HG02798 (cell line): Measurements from ENCODE around the gene LIN28A.
"Not testable (repeated sequence)": the region's sequence is repeated elsewhere in the genome, so short reads cannot be mapped to it uniquely, and the experiment has no call there.

Experiments
- ATAC-seq: cut with Tn5 transposase; IDR thresholded peaks from one replicate; pipeline ENCODE4 v1.9.1; 2021; ENCODE audit warnings: mild to moderate bottlenecking; ENCODE audit not compliant: unreplicated experiment, poor library complexity

LIN28A gene

DNA sequence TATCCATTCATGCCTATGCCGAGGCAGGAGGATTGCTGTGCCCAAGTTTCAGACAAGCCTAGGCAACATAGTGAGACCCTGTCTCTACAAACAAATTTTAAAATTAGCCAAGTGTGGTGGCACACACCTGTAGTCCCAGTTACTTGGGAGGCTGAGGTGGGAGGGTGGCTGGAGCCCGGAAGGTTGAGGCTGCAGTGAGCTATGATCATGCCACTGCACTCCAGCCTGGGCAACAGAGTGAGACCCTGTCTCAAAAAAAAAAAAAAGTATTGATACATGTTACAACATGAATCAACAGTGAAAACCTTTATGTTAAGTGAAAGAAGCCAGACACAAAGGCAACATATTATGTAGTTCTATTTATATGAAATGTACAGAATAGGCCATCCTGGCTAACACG, 25.6 kb upstream of the LIN28A start:
- ATAC-seq, result not testable (repeated sequence)

DNA sequence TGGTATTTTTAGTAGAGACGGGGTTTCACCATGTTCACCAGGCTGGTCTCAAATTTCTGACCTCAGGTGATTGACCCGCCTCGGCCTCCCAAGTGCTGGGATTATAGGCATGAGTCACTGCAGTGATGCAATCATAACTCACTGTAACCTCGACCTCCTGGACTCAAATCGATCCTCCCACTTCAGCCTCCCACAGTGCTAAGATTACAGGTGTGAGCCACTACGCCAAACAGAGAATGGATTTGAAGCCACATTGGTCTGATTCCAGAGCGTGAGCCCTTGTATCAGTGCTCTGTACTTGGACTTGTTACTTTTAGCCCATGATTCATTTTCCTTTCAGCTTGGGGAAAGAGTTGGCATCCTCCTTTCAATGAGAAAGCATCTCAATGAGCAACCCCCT, 23.2 kb upstream of the LIN28A start:
- no peak for ATAC-seq

- no peak for ATAC-seq
Measured at GRCh38 chr1:26388791-26389445, 21.7 kb upstream of the LIN28A start.

- no peak for ATAC-seq
Measured at GRCh38 chr1:26389604-26390247, 20.9 kb upstream of the LIN28A start.

DNA sequence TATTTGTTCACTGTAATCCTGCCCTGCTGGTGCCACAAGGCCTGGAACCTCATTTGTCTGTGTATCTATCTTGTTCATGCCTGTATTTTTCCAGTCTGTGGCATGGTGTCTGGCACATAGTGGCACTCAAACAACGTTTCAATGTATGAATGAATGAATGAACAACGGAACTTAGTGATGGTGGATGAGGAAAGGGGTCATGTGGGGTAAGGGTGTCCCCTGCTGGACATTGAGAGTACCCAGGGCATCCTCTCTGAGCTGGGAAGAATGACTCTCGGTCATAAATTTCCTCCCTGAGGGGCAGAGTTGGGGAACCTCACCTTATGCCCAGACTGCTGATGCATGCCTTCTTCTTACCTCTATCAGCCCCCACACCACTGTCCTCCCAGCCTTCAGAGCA, 19.2 kb upstream of the LIN28A start:
- no peak for ATAC-seq

DNA sequence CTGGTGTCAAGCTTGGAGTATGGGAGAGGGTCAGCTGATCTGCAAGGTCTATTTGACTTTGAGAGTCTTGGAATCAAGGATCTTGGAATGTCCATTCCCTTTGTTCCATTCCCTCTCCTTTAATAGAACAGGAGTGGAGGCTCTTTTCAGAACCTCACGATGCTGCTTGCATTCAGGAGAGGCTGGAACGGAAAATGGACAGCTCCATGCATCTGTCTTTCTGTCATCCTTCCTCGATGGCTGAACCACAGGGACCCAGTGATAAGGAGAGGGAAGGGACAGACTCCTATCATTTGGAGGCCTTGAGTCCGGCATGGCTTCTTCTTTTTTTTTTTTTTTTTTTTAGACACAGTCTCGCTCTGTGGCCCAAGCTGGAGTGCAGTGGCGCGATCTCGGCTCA, 14.9 kb upstream of the LIN28A start:
- no peak for ATAC-seq

- no peak for ATAC-seq
Measured at GRCh38 chr1:26399034-26399433, 11.6 kb upstream of the LIN28A start.

GRCh38 chr1:26401891-26402290, 8.7 kb upstream of the LIN28A start:
- no peak for ATAC-seq

DNA sequence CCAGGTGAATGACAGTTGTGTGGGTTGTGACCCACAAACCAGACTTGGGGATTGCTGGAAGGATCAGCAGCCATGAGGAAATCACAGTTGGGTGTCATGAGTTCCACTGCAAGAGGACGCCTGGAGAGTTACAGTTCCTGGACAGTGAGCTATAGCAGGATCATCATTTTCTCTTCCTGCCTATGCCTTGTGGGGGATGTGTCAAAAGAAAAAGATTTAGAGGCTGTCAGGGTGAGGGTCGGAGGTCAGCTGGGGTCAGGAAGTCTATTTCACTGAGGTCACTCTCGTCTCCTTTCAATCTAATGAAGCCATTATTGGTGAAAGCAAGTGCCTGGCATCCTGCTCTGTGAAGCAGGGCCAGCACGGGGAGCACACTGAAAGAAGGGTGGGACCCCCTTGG, 7.0 kb upstream of the LIN28A start:
- no peak for ATAC-seq

- no peak for ATAC-seq
Measured at GRCh38 chr1:26404641-26405040, 6.0 kb upstream of the LIN28A start.

- ATAC-seq, result no peak
Measured at GRCh38 chr1:26405281-26405915, 5.2 kb upstream of the LIN28A start.

DNA sequence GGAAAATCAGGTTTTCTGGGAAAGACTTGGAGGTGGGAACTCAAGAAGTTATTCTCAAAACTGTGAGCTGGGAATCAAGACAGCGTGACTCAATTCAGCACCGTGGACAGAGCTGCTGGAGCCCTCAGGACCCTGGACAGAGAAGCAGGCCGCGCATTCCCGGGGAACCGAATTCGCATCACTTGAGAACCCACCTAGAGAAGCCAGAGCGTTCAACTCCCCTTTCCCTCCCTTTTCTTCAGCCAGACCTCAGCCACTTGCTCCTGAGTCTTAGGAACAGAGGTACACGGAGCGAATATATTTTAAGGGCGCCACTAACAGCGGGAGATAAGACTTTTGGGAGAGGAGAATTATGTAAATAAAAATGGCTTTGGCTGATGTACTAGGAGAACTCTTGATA, 2.0 kb upstream of the LIN28A start:
- ATAC-seq, result no peak

DNA sequence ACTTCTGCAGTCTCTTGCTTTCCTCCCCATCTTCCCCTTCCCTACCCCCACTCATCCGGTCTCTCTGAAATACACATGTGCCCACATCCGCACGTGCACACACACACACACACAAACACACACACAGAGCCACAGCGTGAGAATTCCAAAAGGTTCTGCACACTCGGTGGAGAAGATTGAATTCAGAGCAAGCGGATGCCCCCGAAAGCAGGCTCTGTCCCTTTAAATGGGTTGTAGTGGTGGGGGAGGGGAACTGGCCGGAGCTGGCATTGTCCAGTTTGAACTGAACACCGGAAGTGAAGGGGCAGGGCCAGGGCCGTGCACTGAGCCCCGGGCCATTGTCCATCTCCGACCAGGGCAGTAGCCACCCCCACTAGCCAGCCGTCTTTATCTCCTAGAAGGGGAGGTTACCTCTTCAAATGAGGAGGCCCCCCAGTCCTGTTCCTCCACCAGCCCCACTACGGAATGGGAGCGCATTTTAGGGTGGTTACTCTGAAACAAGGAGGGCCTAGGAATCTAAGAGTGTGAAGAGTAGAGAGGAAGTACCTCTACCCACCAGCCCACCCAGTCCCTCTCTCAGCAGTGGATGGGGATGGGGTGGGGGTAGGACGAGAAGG, 1.3 kb upstream of the LIN28A start:
- no peak for ATAC-seq

DNA sequence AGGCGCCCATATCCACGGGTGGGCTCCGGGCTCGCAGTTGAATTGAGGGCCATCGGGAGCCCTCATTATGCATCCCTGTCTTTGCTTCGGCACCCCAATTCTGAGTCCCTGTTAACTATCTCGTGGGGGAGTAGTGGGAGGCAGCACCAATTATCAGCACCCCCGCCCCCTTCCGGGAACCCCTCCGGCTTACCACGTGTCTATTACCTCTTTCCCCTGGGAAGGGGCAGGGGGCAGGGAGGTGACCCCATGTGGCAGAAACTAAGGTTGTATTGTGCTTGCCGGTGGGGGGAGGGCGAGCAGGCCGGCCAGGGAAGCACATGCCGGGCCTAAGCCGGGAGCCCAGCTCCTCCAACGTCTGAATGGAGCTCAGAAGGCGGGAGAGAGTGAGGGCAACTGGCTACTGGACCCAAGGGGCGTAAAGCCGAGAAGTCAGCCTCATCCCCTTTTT, 1.0 kb downstream of the LIN28A start:
- no peak for ATAC-seq

GRCh38 chr1:26412180-26412840, 1.7 kb downstream of the LIN28A start:
- no peak for ATAC-seq

GRCh38 chr1:26413031-26413430, 2.4 kb downstream of the LIN28A start:
- no peak for ATAC-seq

- ATAC-seq, result no peak
Measured at GRCh38 chr1:26417111-26417759, 6.6 kb downstream of the LIN28A start.

GRCh38 chr1:26418865-26419349, 8.3 kb downstream of the LIN28A start:
- ATAC-seq, result no peak

DNA sequence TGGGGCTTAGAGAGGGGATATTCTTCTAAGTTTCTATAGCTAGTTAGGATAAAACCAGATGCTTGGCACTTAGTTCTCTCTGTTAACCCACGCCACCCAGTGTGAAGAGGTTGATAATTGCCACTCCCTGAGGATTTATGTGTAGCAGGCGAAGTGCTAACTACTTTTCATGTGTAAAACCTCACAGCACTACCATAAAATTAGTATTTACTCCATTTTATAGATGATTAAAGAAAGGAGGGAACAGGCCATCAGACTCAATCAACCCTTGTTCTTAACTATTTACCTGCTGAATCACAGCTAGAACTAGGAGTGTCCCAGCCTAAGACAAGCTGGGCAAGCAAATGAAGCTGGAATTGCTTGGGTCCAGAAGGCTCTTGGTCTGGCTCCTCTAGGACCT, 8.9 kb downstream of the LIN28A start:
- ATAC-seq, result no peak

DNA sequence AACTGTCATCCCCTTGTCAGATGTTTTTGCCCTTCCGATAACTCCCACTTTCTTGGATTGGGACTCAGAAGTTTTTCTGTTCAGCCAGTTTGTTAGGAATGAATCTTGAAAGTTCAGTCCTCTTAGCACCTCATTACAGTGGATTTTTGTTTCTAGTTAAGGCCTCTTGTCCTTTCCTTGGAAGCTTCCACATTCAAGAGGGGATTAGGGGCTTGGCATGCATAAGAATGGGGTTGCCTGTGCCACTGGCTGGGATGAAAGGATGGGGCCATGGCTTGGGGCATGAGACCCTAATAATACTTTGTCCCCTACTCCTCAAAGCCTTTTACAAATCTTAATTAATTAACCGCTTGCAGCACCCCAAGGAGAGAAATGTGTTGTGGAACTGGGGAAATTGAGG, 19.1 kb downstream of the LIN28A start:
- no peak for ATAC-seq
